ENCODE results near the gene SIX5.

SIX5 gene

GRCh38 chr19:45716359-45717130 lies 52.5 kb downstream of the SIX5 start:
- DNase-seq, result peak in 19 of 56 donors; percentile 9 to 74 (median 44)

- no peak for DNase-seq
These were observed 53.9 kb downstream of the SIX5 start for GRCh38 chr19:45715139-45715538.
